GM04504 (cell line): Measurements from ENCODE around the gene THSD4.
"Not testable (repeated sequence)": the region's sequence is repeated elsewhere in the genome, so short reads cannot be mapped to it uniquely, and the experiment has no call there.

Source experiments
- DNase-seq: peaks from one replicate; pipeline ENCODE4 v3.0.0-alpha.2; 2012; ENCODE audit warnings: low read depth

Gene THSD4

GRCh38 chr15:71658827-71659729 lies 543.8 kb downstream of the THSD4 start:
- no peak for DNase-seq

- no peak for DNase-seq
These were observed 544.4 kb downstream of the THSD4 start for GRCh38 chr15:71659730-71660067.

GRCh38 chr15:71660501-71660900 lies 545.2 kb downstream of the THSD4 start:
- DNase-seq = no peak

- DNase-seq = no peak
These were observed 547.0 kb downstream of the THSD4 start for GRCh38 chr15:71662306-71662705.

GRCh38 chr15:71664622-71665021 lies 549.4 kb downstream of the THSD4 start:
- no peak for DNase-seq

- DNase-seq = no peak
These were observed 551.7 kb downstream of the THSD4 start for GRCh38 chr15:71666763-71667620.

GRCh38 chr15:71669688-71670087 lies 554.4 kb downstream of the THSD4 start:
- DNase-seq = no peak

- not testable (repeated sequence) for DNase-seq
These were observed 555.0 kb downstream of the THSD4 start for GRCh38 chr15:71670222-71670621.

- no peak for DNase-seq
These were observed 559.1 kb downstream of the THSD4 start for GRCh38 chr15:71674354-71674753.

GRCh38 chr15:71677352-71677751 lies 562.1 kb downstream of the THSD4 start:
- no peak for DNase-seq

GRCh38 chr15:71677766-71678165 lies 562.5 kb downstream of the THSD4 start:
- no peak for DNase-seq

- no peak for DNase-seq
These were observed 562.9 kb downstream of the THSD4 start for GRCh38 chr15:71678191-71678590.

GRCh38 chr15:71678605-71679004 lies 563.3 kb downstream of the THSD4 start:
- no peak for DNase-seq

- no peak for DNase-seq
These were observed 564.0 kb downstream of the THSD4 start for GRCh38 chr15:71679223-71679792.

GRCh38 chr15:71679793-71680353 lies 564.6 kb downstream of the THSD4 start:
- DNase-seq = no peak

GRCh38 chr15:71682001-71682400 lies 566.7 kb downstream of the THSD4 start:
- no peak for DNase-seq

- DNase-seq = no peak
These were observed 568.4 kb downstream of the THSD4 start for GRCh38 chr15:71683411-71684274.

- no peak for DNase-seq
These were observed 570.2 kb downstream of the THSD4 start for GRCh38 chr15:71685420-71685993.

GRCh38 chr15:71686221-71687050 lies 571.2 kb downstream of the THSD4 start:
- no peak for DNase-seq

GRCh38 chr15:71687902-71688508 lies 572.7 kb downstream of the THSD4 start:
- no peak for DNase-seq
